Activated CD8-positive, alpha-beta T cell treated with anti-CD3 and anti-CD28 coated beads, Interleukin-2, amount 10 ng/mL, durations not matched to agents 7 days and 5 days (primary cell): ENCODE results near the gene ITGB5. TPM values are rescaled to one million over a fixed set of nuclear protein-coding genes. Genes with fewer than 3 reads are reported as not detected.

Experiments
- ATAC-seq: fragments of 150-1000 bp; cut with Tn5 transposase; one replicate; pipeline ENCODE4 v1.10.0; 2021; ENCODE audit warnings: moderate library complexity
- CTCF ChIA-PET: fragments of 350-600 bp; sonication (Branson Sonifier 250); formaldehyde crosslinking; loops from one replicate; lab custom pipeline; 2021; ENCODE audit warnings: antibody characterized with exemption; lab: Charles Lee
- POLR2A ChIA-PET: fragments of 350-600 bp; sonication (Branson Sonifier 250); formaldehyde crosslinking; loops from one replicate; lab custom pipeline; 2021; ENCODE audit warnings: antibody characterized with exemption; lab: Charles Lee
- DNase-seq: peaks from one replicate; pipeline ENCODE4 v3.0.0-alpha.2; 2020
- H3K27ac Mint-ChIP-seq: one replicate; pipeline ENCODE4 v1.8.0; 2021; ENCODE audit warnings: mild to moderate bottlenecking, mixed read lengths
- H3K27me3 Mint-ChIP-seq: one replicate; pipeline ENCODE4 v1.8.0; 2021; ENCODE audit warnings: low read depth, mixed read lengths
- H3K36me3 Mint-ChIP-seq: one replicate; pipeline ENCODE4 v1.8.0; 2021; ENCODE audit warnings: low read depth, mixed read lengths
- H3K4me1 Mint-ChIP-seq: one replicate; pipeline ENCODE4 v1.8.0; 2021; ENCODE audit warnings: low read depth, mixed read lengths
- H3K4me3 Mint-ChIP-seq: one replicate; pipeline ENCODE4 v1.8.0; 2021; ENCODE audit warnings: mild to moderate bottlenecking, mixed read lengths
- H3K9me3 Mint-ChIP-seq: one replicate; pipeline ENCODE4 v1.8.0; 2022; ENCODE audit warnings: mixed read lengths; ENCODE audit not compliant: insufficient read depth
- total RNA-seq, 2 experiments: library from RNA; stranded (reverse); gene quantifications; one replicate each; pipeline ENCODE4 v1.2.3, GENCODE V29; 2021

The ITGB5 gene
- total RNA-seq, 2 experiments from 2014 or later: not detected

- H3K9me3 Mint-ChIP-seq: no peaks in the 10 kb centered on the region
- ChIA-PET POLR2A (no interaction called here), CTCF (interaction anchor here (0.9 kb wide), 1 partner anchor 58 kb away, joined by 4 read pairs; no protein-coding TSS in a partner anchor)
- no peaks in the 10 kb centered on the region for H3K4me1 Mint-ChIP-seq
- no peaks in the 10 kb centered on the region for H3K36me3 Mint-ChIP-seq
- H3K27me3 Mint-ChIP-seq: peaks cover 8% of the 10 kb centered on the region
- no peak overlapping the region for H3K4me3 Mint-ChIP-seq
- ATAC-seq (no peak), DNase-seq (no peak)
- no peak overlapping the region for H3K27ac Mint-ChIP-seq
Measured at GRCh38 chr3:124843047-124843446, 44.1 kb downstream of the ITGB5 start.

GRCh38 chr3:124841517-124841916 is 45.6 kb downstream of the ITGB5 start:
- CTCF ChIA-PET: no interaction called here
- H3K36me3 Mint-ChIP-seq: no peaks in the 10 kb centered on the region
- no peaks in the 10 kb centered on the region for H3K4me1 Mint-ChIP-seq
- H3K9me3 Mint-ChIP-seq: no peaks in the 10 kb centered on the region
- POLR2A ChIA-PET: no interaction called here
- H3K27me3 Mint-ChIP-seq: peaks cover 22% of the 10 kb centered on the region
- no peak overlapping the region for H3K4me3 Mint-ChIP-seq
- no peak for ATAC-seq
- no peak overlapping the region for H3K27ac Mint-ChIP-seq
- no peak for DNase-seq

DNA sequence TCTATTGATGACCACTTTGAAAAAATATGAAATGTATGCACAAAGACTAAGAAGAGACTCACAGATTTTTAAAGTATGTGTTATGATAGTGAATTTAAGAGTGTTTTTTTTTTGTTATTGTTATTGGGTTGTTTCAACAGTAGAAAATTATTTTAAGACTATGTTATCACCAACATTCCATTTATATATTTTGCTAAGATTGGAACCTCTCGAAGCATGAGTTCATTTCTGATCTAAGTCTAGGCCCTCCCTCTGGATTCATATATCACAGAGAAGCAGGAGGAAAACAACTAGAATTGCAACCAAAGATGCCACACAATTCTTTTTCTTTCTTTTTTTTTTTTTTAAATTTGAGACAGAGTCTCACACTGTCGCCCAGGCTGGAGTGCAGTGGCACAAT is 46.8 kb downstream of the ITGB5 start:
- CTCF ChIA-PET: no interaction called here
- peaks cover 28% of the 10 kb centered on the region for H3K27me3 Mint-ChIP-seq
- no peak overlapping the region for H3K4me3 Mint-ChIP-seq
- POLR2A ChIA-PET: no interaction called here
- ATAC-seq: no peak
- H3K36me3 Mint-ChIP-seq: no peaks in the 10 kb centered on the region
- peaks cover 6% of the 10 kb centered on the region for H3K4me1 Mint-ChIP-seq
- no peaks in the 10 kb centered on the region for H3K9me3 Mint-ChIP-seq
- no peak for DNase-seq
- H3K27ac Mint-ChIP-seq: no peak overlapping the region

GRCh38 chr3:124839896-124840295 is 47.3 kb downstream of the ITGB5 start:
- H3K36me3 Mint-ChIP-seq: no peaks in the 10 kb centered on the region
- H3K27ac Mint-ChIP-seq: no peak overlapping the region
- no peaks in the 10 kb centered on the region for H3K9me3 Mint-ChIP-seq
- ChIA-PET CTCF (no interaction called here), POLR2A (no interaction called here)
- no peak overlapping the region for H3K4me3 Mint-ChIP-seq
- no peak for ATAC-seq
- no peak for DNase-seq
- H3K27me3 Mint-ChIP-seq: peaks cover 32% of the 10 kb centered on the region
- peaks cover 10% of the 10 kb centered on the region for H3K4me1 Mint-ChIP-seq

DNA sequence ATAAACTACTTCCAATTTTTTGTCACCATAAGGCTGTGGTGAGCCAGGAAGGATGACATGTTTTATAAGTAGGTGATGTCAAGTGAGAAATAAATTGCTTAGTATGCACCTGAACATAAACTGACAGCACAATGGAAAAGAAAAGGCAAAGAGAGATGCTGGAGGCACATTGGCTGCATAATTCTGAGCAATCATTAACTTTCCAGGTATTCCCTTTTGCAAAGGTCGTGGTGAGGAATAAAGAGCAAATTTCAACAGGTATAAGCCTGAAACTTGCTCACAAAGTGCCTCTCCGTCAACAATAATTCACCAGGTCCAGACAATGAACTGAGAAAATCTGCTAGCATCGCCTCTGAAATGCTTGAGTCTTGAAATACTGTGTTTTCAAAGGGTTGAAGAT is 48.2 kb downstream of the ITGB5 start:
- CTCF ChIA-PET: no interaction called here
- no peak for DNase-seq
- H3K9me3 Mint-ChIP-seq: no peaks in the 10 kb centered on the region

DNA sequence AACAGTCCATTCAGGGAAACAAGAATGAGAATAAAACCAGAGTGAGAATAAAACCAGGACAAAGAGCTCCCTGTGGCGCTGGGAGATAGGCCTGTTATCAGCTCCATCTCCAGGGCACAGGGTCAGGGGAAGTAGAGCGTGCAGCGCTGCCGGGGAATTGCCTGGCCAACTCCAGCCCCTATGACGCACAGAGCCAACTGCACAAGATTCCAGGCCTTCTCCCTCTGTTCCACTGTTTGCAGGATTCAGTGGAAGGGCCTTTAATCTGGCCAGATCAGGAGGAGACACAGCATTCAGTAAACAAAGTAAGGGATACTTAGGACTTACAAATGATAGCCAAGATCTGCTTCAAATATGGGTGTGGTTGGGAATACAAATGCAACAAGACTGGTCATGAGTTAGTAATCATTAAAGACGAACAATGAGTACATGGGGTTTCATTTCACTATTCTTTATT is 49.4 kb downstream of the ITGB5 start:
- CTCF ChIA-PET: no interaction called here
- peaks cover 14% of the 10 kb centered on the region for H3K4me1 Mint-ChIP-seq
- no peaks in the 10 kb centered on the region for H3K36me3 Mint-ChIP-seq
- POLR2A ChIA-PET: no interaction called here
- ATAC-seq (no peak), DNase-seq (no peak)
- no peaks in the 10 kb centered on the region for H3K9me3 Mint-ChIP-seq
- H3K27ac Mint-ChIP-seq: no peak overlapping the region
- no peak overlapping the region for H3K4me3 Mint-ChIP-seq
- peaks cover 37% of the 10 kb centered on the region for H3K27me3 Mint-ChIP-seq

More for the DNA sequence above, 48.2 kb downstream of the ITGB5 start:
- ATAC-seq: no peak
- H3K4me3 Mint-ChIP-seq: no peak overlapping the region
- H3K27ac Mint-ChIP-seq: no peak overlapping the region
- H3K4me1 Mint-ChIP-seq: peaks cover 14% of the 10 kb centered on the region
- POLR2A ChIA-PET: no interaction called here
- peaks cover 35% of the 10 kb centered on the region for H3K27me3 Mint-ChIP-seq
- no peaks in the 10 kb centered on the region for H3K36me3 Mint-ChIP-seq

DNA sequence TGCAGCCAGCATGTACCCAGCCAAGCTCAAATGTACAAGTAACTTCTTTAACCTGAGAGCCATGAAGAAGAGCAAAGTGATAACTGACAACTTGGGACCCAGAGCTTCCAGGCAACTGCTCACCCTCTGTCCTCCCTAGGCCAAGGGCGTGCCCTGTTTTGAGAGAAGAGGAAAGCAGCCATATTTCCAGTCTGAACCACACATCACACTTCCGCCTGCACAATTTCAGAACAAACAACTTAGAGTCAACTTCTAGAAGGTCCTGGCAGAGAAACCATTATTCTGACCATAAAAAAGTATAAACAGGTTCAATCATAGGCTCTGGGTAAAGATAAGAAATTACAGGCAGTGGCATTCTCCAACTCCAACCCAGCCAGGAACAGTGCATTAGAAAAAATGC is 50.1 kb downstream of the ITGB5 start:
- DNase-seq (no peak), ATAC-seq (no peak)
- Mint-ChIP-seq H3K4me3 (no peak overlapping the region), H3K4me1 (peaks cover 14% of the 10 kb centered on the region), H3K36me3 (no peaks in the 10 kb centered on the region), H3K27ac (no peak overlapping the region), H3K9me3 (no peaks in the 10 kb centered on the region), H3K27me3 (peaks cover 37% of the 10 kb centered on the region)
- ChIA-PET CTCF (no interaction called here), POLR2A (no interaction called here)

DNA sequence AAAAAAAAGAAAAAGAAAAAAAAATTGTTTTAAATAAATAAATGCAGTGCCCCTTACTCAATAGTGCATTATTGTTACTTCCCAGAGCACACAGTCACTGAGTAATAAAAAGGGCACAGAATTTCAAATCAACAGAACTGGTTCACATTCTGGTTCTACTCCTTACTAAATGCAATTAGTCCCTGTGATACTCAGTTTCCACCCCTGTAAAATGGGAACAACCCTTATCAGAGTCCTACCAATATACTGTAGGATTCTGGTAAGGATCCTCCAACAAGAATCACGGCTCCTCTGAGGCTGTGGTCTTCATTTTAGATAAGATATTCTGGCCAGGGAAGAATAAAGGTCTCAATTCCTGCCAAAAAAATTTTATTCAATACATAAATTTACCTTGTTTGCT is 50.7 kb downstream of the ITGB5 start:
- Mint-ChIP-seq H3K27ac (no peak overlapping the region), H3K9me3 (no peaks in the 10 kb centered on the region), H3K27me3 (peaks cover 39% of the 10 kb centered on the region), H3K36me3 (no peaks in the 10 kb centered on the region), H3K4me1 (peaks cover 14% of the 10 kb centered on the region), H3K4me3 (no peak overlapping the region)
- ChIA-PET POLR2A (no interaction called here), CTCF (no interaction called here)
- ATAC-seq (no peak), DNase-seq (no peak)

- peak; percentile 93 for ATAC-seq
- POLR2A ChIA-PET: no interaction called here
- peaks cover 14% of the 10 kb centered on the region for H3K4me1 Mint-ChIP-seq
Measured at GRCh38 chr3:124834723-124835718, 52.1 kb downstream of the ITGB5 start.

DNA sequence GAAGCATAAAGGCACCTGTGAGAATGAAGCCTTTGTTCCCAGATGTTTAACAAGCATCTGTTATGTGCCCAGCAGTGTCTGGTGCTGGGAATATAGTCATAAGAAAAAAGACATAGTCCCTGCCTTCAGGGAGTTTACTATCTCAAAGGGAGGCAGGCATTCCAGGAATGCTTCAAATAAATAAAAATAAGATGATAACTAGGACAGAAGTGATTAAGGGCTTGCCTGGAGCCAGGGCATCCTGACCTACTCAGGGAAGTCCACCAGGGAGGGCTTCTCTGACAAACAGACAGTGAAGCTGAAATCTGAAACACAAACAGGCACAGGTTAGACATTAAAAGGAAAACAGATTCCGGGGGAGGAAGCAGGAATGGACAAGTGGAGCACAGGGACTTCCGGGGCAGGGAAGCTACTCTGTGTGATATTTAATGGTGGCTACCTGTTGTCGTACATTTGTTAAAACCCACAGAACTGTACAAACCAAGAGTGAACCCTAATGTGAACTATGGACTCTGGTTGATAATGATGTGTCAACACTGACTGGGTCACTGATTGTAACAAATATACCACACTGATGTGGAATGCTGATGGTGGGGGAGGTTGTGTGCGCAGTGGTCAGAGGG is 53.3 kb downstream of the ITGB5 start:
- ChIA-PET POLR2A (no interaction called here), CTCF (no interaction called here)
- H3K27ac Mint-ChIP-seq: no peak overlapping the region
- peaks cover 14% of the 10 kb centered on the region for H3K4me1 Mint-ChIP-seq
- H3K9me3 Mint-ChIP-seq: no peaks in the 10 kb centered on the region
- peaks cover 39% of the 10 kb centered on the region for H3K27me3 Mint-ChIP-seq
- H3K36me3 Mint-ChIP-seq: no peaks in the 10 kb centered on the region
- no peak overlapping the region for H3K4me3 Mint-ChIP-seq
- DNase-seq (no peak), ATAC-seq (no peak)

More at GRCh38 chr3:124834723-124835718, 52.1 kb downstream of the ITGB5 start:
- Mint-ChIP-seq H3K27ac (no peak overlapping the region), H3K9me3 (no peaks in the 10 kb centered on the region), H3K27me3 (peaks cover 39% of the 10 kb centered on the region), H3K4me3 (peak overlapping the region; percentile 55), H3K36me3 (no peaks in the 10 kb centered on the region)
- CTCF ChIA-PET: interaction anchor here (0.9 kb wide), 1 partner anchor 66 kb away, joined by 4 read pairs; no protein-coding TSS in a partner anchor
- DNase-seq: peak; percentile 59

GRCh38 chr3:124832782-124833709 is 54.1 kb downstream of the ITGB5 start:
- ChIA-PET POLR2A (no interaction called here), CTCF (no interaction called here)
- H3K4me1 Mint-ChIP-seq: peaks cover 14% of the 10 kb centered on the region
- no peak overlapping the region for H3K27ac Mint-ChIP-seq
- ATAC-seq: no peak
- no peak overlapping the region for H3K4me3 Mint-ChIP-seq
- no peaks in the 10 kb centered on the region for H3K9me3 Mint-ChIP-seq
- DNase-seq: no peak
- H3K36me3 Mint-ChIP-seq: no peaks in the 10 kb centered on the region
- H3K27me3 Mint-ChIP-seq: peaks cover 41% of the 10 kb centered on the region
